Measurements from ENCODE around the gene CMC2.

The CMC2 gene

DNA sequence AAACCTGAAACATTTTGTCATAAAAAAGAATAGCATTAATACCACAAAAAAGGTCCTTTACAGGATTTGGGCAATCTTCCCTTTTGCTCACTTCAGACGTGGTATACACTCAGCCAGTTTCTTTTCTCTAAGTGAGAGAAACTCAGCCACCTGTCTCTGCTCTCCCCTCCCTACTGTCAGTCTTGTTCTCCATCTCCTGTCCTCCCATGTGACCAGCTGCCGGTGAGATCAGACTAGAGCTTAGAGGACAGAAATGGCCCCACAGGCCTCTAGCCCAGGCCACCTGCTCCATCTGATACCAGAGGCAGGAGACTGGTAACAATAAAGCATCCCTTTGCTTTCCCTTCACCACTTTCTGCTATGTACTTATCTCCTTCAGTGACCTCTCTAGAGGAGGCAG, 34.9 kb downstream of the CMC2 start:
- Mint-ChIP-seq H3K9me3 (no peaks in the 10 kb centered on the region), H3K36me3 (peaks cover 38% of the 10 kb centered on the region), H3K4me1 (peaks cover 7% of the 10 kb centered on the region), H3K27ac (no peak overlapping the region), H3K4me3 (no peak overlapping the region)
- ATAC-seq (peak; percentile 24), DNase-seq (ENCODE audit: low spot score in 2 of 2) (no peak)

DNA sequence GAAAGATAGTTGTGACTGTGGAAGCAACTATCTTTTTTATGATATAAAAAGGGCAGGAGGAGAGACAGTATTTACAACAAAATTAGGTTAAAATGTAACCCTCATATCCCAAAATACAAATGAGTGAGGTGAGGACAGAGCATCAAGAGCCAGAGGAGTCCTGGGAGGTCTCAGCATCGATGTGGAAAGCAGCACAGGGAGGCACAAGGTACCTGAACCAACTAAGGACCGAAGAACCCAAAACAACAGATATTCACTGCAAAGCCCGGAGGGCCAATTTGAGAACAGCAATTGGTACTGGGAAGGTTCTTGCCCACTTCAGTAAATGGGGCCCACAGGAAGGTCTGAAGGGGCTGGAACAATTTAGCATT, 37.6 kb downstream of the CMC2 start:
- H3K27ac Mint-ChIP-seq = no peak overlapping the region
- peaks cover 11% of the 10 kb centered on the region for H3K36me3 Mint-ChIP-seq
- no peak overlapping the region for H3K4me3 Mint-ChIP-seq
- DNase-seq (ENCODE audit: low spot score in 2 of 2) = no peak
- no peak for ATAC-seq
- no peaks in the 10 kb centered on the region for H3K9me3 Mint-ChIP-seq
- peaks cover 10% of the 10 kb centered on the region for H3K4me1 Mint-ChIP-seq

DNA sequence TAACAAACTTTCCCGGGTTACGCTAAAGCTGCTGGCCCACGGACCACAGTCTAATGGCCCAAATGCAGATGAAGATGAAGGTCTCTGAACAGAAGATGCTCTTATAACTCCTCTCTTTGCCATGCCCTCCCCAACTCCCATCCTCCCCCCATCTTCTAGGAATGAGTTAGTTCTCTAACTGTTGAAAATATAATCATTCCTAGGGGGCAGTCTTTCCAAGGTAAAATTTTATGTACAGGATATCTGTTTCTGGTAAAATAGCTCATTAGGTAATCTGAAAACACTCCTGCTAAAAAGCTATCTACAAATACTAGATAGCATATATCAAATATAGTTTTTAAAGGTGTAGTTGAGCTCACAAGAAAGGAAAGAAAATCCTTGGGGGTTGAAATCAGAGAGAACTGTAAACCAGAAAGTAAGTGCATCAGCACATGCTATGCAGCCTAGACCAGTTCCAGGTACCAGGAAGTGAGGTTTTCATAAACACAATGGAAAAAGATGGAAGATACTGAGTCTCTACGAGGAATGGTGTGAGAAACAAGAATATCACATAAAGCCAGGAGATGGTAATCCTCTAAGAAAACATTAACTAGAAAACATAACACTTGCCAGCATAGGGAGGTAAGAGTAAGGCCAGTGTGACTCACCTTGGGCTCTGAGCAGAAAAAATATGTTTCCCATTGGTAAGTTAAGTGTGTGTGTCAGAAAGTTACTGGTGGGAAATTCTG, 38.1 kb downstream of the CMC2 start:
- no peak overlapping the region for H3K4me3 Mint-ChIP-seq
- H3K36me3 Mint-ChIP-seq = peaks cover 11% of the 10 kb centered on the region
- H3K27ac Mint-ChIP-seq = no peak overlapping the region
- H3K4me1 Mint-ChIP-seq = peaks cover 10% of the 10 kb centered on the region
- no peaks in the 10 kb centered on the region for H3K9me3 Mint-ChIP-seq
- ATAC-seq (no peak), DNase-seq (ENCODE audit: low spot score in 2 of 2) (no peak)

DNA sequence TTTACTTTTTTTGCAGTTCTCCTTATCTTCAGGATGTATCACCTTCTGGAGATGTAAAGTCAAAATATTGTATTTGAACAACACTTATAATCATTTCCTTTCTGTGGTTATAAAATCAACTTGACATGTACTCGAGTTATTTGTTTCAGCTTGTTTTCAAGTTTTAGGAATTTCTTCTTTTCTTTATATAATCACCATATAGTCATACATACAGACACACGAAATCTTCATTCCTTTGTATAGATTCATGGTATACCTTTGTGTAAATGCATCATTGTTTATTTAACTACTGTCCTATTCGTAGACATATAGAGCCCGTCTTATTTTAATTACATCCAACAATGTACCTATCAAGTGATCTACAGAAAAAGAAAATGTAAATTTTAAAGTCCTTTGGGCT, 40.1 kb downstream of the CMC2 start:
- Mint-ChIP-seq H3K4me1 (peaks cover 10% of the 10 kb centered on the region), H3K4me3 (no peak overlapping the region), H3K27ac (no peak overlapping the region), H3K36me3 (peaks cover 7% of the 10 kb centered on the region), H3K9me3 (peaks cover under 1% of the 10 kb centered on the region)
- no peak for DNase-seq (ENCODE audit: low spot score in 2 of 2)
- ATAC-seq = no peak

DNA sequence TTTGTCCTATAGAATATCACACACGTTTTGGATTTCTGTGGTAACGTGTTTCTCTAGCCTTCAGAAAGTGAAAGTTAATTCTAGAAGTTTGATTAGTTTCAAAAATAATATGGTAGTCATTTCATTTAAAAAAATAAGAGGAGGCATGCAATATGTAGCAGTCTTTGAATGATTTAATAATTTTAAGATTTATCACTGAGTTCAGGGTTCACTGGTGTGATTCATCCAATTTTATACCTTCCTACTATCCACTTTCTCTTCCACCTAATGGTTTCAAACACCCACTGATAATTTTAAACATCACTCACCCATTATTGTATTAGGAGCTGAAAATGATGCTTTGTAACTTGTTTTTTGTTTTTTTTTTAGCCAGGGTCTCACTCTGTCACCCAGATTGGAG, 42.3 kb downstream of the CMC2 start:
- Mint-ChIP-seq H3K27ac (peak overlapping the region; percentile 46), H3K4me3 (no peak overlapping the region), H3K36me3 (peaks cover 4% of the 10 kb centered on the region), H3K4me1 (peaks cover 10% of the 10 kb centered on the region), H3K9me3 (peaks cover 18% of the 10 kb centered on the region)
- DNase-seq (ENCODE audit: low spot score in 2 of 2) (no peak), ATAC-seq (no peak)

DNA sequence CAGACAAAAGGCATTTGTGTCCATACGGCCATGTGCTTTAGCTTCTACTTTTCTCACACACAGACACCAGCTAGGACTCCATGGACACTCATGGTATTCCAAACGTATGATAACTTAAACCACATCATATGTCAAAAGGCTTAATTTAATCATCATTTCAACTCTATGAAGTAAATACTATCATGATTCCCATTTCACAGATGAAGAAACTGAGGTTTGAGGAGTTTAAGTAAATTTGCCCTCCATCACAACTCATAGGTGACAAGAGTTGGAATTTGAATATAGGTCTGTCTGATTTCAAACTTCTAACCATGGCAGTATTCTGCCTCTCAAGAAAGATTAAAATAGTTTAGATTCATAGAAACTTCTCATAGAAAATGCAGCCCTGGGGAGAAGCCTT, 43.8 kb downstream of the CMC2 start:
- Mint-ChIP-seq H3K4me1 (peaks cover 10% of the 10 kb centered on the region), H3K27ac (no peak overlapping the region), H3K4me3 (no peak overlapping the region), H3K9me3 (peaks cover 21% of the 10 kb centered on the region), H3K36me3 (no peaks in the 10 kb centered on the region)
- ATAC-seq = no peak
- no peak for DNase-seq (ENCODE audit: low spot score in 2 of 2)

DNA sequence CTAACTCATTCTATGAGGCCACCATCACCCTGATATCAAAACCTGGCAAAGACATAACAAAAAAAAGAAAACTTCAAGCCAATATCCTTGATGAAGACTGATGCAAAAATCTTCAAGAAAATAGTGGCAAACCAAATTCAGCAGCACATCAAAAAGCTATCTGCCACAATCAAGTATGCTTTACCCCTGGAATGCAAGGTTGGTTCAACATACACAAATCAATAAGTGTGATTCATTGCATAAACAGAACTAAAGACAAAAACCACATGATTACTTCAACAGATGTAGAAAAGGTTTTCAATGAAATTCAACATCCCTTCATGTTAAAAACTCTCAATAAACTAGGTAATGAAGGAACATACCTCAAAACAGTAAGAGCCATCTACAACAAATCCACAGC, 48.4 kb downstream of the CMC2 start:
- DNase-seq (ENCODE audit: low spot score in 2 of 2) (no peak), ATAC-seq (no peak)
- Mint-ChIP-seq H3K4me1 (no peaks in the 10 kb centered on the region), H3K27ac (no peak overlapping the region), H3K36me3 (no peaks in the 10 kb centered on the region), H3K4me3 (no peak overlapping the region), H3K9me3 (peaks cover 41% of the 10 kb centered on the region)

DNA sequence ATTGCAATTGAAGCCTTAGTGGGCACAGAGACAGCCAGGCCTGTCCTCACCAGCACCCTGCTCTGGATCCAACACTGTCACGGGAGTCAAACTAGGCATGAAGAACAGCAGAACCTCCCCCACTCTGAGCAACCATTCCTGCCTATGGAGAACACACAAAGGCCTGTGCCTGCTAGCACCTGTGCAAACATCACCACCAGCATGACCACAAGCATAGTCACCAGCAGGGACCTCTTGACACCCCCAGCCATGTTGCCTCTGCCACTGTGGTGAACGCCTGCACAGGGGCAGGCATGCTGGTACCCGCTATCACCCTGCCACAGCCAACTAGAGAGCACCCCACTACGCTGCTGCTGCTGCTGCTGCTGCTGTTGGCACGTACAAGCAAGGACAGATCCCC, 51.7 kb downstream of the CMC2 start:
- DNase-seq (ENCODE audit: low spot score in 2 of 2) = no peak
- Mint-ChIP-seq H3K4me1 (no peaks in the 10 kb centered on the region), H3K27ac (no peak overlapping the region), H3K36me3 (no peaks in the 10 kb centered on the region), H3K9me3 (peaks cover 29% of the 10 kb centered on the region), H3K4me3 (no peak overlapping the region)
- ATAC-seq = no peak

DNA sequence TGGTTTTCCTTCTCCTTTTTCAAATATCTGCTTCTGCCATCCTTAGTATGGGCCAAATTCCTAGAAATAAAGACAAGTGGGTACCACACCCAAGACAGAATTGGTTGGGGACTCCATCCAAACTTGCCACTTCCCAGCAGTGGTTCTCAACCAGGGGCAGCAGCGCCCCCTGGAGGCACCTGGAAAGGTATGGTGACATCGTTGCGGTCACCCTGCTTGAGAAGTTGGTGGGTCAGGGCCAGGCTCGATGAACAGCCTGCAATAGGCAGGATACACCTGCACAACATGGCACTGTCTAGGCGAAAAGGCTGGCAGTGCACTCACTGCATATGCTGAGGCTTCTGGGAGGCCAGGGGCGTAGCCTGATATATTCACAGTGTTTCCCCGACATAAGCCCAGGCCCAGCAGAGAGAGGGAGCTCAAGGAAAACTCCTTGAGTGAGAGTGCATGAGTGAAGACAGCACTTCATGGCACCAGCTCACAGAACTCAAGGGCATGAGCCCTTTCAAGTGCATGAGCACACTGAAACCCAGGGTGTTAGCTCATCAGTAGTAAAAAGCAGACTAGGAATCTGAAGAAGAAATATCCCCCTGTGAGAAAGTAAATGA, 57.7 kb downstream of the CMC2 start:
- Mint-ChIP-seq H3K36me3 (no peaks in the 10 kb centered on the region), H3K9me3 (no peaks in the 10 kb centered on the region), H3K4me3 (no peak overlapping the region), H3K4me1 (peaks cover 17% of the 10 kb centered on the region), H3K27ac (peak overlapping the region; percentile 78)
- DNase-seq (ENCODE audit: low spot score in 2 of 2) (peak; percentile 28 to 66), ATAC-seq (peak; percentile 55)

DNA sequence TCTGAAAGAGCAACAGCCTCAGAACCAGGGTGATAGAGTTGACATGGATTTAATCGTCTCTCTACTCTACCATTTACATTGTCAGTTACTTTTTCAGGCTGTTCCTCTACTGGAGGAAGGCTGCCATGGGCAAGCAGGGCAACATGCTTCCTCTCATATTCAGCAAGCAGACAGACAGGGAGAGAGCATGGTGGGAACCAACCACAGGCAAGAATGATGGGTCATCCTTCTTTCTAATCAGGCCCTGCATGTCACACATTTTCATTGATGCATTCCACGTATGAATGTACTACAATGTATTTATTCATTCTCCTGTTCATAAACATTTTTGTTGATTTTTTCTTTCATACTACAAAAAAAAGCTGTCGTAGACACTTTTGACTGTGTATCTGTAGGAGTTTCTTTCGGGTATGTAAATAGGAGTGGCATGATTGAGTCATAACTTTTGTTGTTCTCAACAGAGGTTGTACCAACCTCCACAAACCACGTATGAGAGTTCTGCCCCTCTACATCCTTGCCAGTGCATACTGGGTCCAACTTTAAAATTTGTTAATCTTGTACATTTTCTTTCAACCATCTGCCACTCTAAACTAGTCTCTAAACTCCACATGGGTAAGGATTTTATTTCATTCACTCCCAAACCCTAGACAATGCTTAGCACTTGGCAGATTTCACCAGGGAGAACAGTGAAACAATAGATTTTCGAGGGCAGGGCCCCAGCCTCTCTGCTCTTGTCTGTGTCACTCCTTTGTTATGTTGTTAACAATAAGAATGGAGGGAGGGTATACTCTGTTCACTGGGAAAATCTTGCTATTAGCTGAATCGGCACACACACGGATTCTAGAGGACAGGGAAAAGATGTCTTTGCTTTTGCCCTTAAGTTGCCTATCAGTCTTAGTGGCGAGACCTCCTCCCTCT, 58.7 kb downstream of the CMC2 start:
- no peaks in the 10 kb centered on the region for H3K36me3 Mint-ChIP-seq
- H3K4me1 Mint-ChIP-seq = peaks cover 17% of the 10 kb centered on the region
- peak overlapping the region; percentile 12 for H3K4me3 Mint-ChIP-seq
- ATAC-seq (peak; percentile 91), DNase-seq (ENCODE audit: low spot score in 2 of 2) (no peak)
- no peaks in the 10 kb centered on the region for H3K9me3 Mint-ChIP-seq
- H3K27ac Mint-ChIP-seq = peak overlapping the region; percentile 78

DNA sequence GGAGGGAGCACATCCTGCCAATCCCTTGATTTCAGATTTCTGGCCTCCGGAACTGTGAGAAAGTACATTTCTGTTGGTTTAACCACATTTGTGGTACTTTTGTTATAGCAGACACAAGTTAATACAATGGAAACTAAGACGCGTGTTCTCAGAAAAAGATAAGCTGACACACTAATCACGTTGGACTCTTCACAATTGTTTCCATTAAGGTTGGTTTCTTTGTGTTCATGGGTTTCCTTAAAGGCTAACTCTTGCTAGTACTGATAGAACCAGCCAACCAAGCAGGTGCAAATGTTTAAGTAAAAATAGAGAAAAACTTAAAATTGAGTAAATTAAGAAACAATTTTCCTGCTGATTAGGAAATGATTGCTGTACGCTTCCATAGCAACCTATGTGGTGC, 59.4 kb downstream of the CMC2 start:
- Mint-ChIP-seq H3K4me3 (peak overlapping the region; percentile 12), H3K36me3 (no peaks in the 10 kb centered on the region), H3K9me3 (no peaks in the 10 kb centered on the region), H3K27ac (peak overlapping the region; percentile 78), H3K4me1 (peaks cover 17% of the 10 kb centered on the region)
- ATAC-seq = no peak
- no peak for DNase-seq (ENCODE audit: low spot score in 2 of 2)

DNA sequence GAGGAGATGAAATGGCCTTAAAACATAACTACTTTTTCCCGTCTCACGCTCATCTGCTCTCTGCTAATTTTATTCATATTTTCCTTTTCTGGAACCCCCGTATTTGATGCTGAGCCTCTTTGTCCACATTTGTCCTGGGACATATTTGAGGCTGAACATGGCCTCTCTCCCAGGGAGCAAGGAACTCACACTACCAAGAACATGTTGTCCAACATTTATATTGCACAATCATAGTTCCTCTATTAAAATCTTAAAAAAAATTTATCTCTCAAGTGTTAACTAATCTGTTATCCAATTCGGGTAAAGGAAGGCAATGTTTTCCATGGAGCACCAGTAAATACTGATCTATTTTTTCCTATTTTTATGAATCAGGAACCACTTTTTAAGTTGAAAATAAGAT, 60.2 kb downstream of the CMC2 start:
- H3K4me1 Mint-ChIP-seq = peaks cover 17% of the 10 kb centered on the region
- no peaks in the 10 kb centered on the region for H3K36me3 Mint-ChIP-seq
- ATAC-seq = no peak
- H3K27ac Mint-ChIP-seq = no peak overlapping the region
- no peaks in the 10 kb centered on the region for H3K9me3 Mint-ChIP-seq
- DNase-seq (ENCODE audit: low spot score in 2 of 2) = no peak
- H3K4me3 Mint-ChIP-seq = no peak overlapping the region

DNA sequence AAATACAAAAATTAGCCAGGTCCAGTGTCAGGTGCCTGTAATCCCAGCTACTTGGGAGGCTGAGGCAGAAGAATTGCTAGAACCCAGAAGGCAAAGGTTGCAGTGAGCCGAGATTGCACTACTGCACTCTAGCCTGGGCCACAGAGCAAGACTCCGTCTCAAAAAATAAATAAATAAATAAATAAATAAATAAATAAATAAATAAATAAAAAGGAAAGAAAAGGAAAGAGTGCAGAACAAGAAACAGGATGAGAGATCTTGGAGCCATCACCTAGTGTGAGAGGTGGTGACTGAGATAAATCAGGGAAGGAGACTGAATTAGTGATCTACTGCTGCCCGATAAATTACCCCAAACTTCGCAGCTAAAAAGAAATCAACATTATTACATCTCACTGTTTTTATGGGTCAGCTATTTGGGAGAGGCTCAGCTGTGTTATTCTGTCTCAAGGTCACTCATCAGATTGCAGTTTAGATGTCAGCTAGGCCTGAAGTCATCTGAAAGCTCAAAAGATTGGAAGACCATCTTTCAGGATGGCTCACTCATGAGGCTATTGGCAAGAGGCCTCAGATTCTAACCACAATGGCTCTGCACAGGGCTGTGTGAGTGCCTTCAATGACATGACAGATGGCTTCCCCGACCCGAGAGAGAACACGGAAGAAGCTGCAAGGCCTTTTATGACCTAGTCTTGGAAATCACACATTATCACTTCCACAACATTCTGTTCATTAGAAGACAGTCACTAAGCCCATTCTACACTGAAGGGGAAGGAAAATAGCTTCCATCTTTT, 66.4 kb downstream of the CMC2 start:
- no peaks in the 10 kb centered on the region for H3K4me1 Mint-ChIP-seq
- no peak overlapping the region for H3K4me3 Mint-ChIP-seq
- ATAC-seq (no peak), DNase-seq (ENCODE audit: low spot score in 2 of 2) (no peak)
- no peaks in the 10 kb centered on the region for H3K9me3 Mint-ChIP-seq
- no peak overlapping the region for H3K27ac Mint-ChIP-seq
- H3K36me3 Mint-ChIP-seq = no peaks in the 10 kb centered on the region

DNA sequence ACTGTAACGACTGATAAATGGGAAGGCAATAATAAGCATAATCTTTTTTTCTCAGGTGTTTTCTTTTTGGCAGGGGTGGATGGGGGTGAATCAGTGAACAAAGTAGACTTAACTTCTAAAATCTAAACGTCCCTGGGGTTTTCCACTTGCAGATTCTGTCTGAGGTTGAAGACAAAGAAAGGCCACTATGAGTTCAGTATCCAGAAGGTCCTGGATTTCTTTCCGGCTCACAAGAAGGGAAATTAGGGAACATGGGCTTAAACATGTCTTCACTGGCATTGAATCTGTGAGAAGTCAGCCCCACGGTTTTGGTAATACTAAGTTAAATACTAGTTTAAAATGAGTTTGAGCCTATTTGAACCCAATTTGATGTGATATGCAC, 67.8 kb downstream of the CMC2 start:
- ATAC-seq (no peak), DNase-seq (ENCODE audit: low spot score in 2 of 2) (no peak)
- no peak overlapping the region for H3K27ac Mint-ChIP-seq
- H3K4me3 Mint-ChIP-seq = no peak overlapping the region
- no peaks in the 10 kb centered on the region for H3K36me3 Mint-ChIP-seq
- H3K9me3 Mint-ChIP-seq = no peaks in the 10 kb centered on the region
- no peaks in the 10 kb centered on the region for H3K4me1 Mint-ChIP-seq
